ENCODE data around the gene CREBL2.
"Not testable (repeated sequence)": the region's sequence is repeated elsewhere in the genome, so short reads cannot be mapped to it uniquely, and the experiment has no call there.

Gene CREBL2, protein sequence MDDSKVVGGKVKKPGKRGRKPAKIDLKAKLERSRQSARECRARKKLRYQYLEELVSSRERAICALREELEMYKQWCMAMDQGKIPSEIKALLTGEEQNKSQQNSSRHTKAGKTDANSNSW

DNA sequence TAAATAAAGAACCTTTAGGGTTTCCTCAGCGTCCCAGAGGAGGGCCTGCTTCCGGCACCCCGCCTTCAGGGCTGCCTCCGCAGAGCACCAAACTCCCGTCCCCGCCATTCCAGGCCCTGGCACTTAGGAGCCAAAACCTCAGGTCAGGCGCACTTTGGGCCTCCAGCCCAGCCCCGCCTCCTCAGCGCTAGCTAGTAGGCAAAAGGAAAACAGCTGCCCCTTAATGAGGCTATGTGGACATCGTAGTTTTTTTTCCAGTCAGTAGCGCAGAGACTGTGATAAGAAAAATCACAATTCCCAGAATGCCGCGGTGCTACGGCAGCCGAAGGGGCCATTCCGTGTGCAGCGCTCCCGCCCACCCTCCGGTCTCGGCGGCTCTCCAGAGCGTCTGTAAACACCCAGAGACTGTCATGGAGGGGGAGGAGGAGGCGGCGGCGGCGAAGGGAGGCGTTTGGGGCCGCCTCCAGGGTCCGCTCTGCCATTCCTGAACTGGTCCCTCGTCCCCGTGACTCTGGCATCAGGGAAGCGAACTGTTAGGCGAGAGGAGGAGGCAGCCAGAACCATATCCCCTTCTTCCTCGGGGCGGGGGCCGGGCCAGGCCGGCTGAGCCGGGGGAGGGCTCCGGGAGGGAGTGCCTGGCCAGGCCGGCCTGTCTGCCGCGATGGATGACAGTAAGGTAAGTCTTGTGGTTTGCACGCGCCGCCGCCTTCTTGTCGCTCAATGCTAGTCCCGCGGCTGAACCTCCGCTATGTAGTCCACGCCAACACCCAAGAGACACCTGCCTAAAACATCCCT lies at the start of gene CREBL2:
CREBL2 (plus strand) TSS at position 365 of the 795 bp plus-strand sequence; CDS start at position 662, 297 bp downstream.
- DNase-seq = peak; percentile 94

DNA sequence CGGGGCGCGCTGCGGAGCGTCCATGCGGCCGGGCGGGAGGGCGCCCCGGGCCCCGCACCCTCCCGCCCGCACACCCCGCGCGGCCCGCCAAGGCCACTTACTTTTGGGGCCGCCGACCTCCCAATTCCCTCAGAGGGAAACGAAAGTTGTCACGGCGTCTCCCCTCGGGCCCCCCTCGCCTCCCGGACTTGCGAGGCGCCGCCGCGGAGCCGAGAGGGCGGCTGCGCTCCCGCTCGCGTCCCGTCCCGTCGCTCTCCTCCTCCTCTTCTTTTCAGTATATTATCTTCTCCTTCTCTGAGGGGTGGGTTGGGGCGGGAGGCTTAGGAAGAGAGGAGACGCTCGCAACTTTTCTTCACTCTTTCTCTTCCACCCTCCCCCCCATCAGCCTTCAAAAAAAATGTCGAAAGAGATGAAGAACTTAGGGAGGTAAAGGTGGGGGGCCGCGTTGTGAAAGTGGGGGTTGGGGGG lies 49.6 kb upstream of the CREBL2 start:
- DNase-seq = no peak

DNA sequence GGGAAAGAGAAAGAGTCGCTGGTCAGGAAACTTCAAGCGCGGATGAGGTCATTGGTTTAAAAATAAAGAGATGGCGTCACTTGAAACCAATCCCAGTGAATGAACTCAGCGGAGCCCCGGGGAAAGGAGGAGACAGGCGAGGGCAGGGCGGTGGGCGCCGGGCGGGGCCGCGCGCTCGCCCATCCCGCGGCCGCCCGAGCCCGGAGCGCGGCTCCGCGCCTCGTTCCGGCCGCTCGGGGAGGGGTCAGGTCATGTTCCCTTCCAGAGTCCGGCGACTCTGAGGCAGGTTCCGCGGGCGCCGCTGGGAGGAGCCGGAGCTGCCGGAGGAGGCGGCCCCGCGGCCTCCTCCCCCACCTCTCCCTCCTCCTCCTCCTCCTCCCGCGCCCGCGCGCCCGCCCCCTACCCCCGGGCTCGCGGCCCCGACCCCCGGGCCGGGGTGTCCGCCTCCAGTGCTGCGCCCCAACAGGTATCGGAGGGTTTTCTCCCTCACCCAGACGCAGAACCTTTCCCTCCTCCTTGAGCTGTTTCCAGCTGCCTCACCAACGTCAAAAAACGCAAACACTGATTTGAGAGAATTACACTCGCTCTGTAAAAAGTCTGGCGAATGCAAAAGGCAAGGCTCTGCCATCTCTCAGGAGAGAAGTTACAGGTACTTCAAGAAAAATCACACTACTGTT lies 49.0 kb upstream of the CREBL2 start, which contains the start of gene DUSP16:
DUSP16 (minus strand) TSS at position 279 of the 677 bp plus-strand sequence. CDS start 41,765 bp downstream, outside the sequence.
- DNase-seq = peak; percentile 89

DNA sequence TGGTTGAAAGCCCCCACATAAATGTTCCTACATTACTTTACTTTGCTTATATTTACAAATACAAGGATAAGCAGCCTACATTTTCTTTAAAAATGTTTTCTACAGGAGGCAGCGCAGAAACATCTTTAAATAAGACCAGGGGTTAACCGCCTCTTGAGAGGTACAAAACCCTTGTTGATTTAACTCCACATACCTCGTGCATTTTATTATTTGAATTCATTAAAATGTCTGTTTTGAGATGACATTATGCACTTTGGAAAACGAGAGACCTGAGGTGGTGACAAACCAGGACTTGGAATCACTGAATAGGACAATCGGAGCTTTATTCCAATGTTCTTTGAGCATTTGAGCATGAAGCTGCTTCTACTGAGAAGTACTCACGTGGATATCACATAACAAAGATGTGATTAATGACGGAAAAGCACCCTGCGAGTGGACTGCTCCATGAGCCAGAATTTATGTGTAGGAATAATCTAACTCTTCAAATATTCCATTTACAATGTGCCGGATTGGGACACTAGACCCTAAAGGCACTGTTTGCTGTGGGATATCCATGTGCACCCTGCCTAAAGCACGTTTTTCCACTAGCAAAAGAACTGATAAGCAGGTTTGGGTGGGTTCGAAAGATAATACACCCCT lies 48.3 kb upstream of the CREBL2 start:
- DNase-seq = no peak

DNA sequence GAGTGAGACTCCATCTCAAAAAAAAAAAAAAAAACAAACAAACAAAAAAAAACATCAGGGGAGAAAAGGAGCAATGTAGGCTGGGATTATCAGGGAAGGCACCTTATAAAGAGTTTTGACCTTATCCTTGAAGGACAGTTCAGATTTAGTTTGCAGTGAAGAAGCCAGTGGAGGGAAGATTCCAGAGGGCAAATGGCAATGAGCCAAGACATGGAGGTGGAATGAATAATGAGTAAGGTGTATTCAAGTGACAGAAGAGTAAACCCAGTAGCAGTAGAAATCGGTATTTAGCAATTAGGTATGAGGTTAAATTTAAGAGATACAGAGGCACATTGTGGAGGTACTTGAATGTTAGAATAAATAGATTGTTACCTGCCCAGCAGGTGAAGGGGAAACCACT lies 46.8 kb upstream of the CREBL2 start:
- no peak for DNase-seq

DNA sequence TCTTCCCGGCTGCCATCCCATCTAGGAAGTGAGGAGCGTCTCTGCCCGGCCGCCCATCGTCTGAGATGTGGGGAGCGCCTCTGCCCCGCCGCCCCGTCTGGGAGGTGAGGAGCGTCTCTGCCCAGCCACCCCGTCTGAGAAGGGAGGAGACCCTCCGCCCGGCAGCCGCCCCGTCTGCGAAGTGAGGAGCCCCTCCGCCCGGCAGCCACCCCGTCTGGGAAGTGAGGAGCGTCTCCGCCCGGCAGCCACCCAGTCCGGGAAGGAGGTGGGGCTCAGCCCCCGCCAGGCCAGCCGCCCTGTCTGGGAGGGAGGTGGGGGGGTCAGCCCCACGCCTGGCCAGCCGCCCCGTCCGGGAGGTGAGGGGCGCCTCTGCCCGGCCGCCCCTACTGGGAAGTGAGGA lies 45.7 kb upstream of the CREBL2 start:
- DNase-seq = not testable (repeated sequence)

DNA sequence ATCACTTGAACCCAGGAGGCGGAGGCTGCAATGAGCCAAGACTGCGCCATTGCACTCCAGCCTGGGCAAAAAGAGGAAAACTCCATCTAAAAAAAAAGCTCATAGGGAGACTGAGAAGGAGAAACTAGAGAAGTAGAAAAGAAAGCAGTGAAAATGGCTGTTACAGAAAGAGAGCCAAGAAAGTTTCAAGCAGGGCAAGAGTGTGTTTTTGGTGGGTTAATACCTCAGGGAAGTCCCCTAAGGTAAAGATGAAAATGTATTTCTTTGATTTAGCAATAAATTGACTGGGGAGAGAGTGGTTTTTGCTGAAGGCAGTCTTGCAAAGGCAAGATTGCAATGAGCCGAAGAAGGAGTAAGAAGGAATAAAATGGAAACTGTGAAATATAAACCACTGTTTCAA lies 39.0 kb upstream of the CREBL2 start:
- no peak for DNase-seq

DNA sequence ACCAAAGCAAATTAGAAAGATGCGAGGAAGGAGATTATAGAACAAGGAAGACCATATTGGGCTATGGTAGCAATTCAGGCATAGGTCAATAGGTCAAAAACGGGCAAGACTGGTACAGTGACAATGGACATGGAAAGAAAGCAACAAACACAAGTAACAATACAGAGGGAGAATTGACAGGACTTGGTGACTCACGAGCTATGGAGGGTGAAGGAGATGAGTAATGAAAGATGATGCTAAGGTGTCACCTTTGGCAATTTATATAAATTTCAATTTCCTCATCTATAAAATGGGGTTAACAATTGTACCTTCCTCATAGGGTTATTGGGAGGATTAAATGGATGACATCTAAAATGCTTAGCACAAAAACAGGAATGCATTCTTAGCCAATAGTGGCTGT lies 33.9 kb upstream of the CREBL2 start:
- no peak for DNase-seq

DNA sequence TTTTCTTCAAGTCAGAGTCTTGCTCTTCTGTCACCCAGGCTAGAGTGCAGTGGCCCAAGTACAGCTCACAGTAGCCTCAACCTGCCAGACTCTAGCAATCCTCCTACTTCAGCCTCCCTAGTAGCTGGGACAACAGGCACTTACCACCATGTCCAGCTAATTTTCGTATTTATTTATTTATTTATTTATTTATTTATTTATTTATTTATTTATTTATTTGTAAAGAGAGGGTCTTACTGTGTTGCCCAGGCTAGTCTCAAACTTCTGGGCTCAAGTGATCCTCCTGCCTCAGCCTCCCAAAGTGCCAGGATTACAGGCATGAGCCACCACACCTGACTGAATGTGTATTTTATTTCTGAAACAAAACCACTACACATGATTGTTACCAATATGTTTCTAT lies 31.0 kb upstream of the CREBL2 start:
- DNase-seq = not testable (repeated sequence)

DNA sequence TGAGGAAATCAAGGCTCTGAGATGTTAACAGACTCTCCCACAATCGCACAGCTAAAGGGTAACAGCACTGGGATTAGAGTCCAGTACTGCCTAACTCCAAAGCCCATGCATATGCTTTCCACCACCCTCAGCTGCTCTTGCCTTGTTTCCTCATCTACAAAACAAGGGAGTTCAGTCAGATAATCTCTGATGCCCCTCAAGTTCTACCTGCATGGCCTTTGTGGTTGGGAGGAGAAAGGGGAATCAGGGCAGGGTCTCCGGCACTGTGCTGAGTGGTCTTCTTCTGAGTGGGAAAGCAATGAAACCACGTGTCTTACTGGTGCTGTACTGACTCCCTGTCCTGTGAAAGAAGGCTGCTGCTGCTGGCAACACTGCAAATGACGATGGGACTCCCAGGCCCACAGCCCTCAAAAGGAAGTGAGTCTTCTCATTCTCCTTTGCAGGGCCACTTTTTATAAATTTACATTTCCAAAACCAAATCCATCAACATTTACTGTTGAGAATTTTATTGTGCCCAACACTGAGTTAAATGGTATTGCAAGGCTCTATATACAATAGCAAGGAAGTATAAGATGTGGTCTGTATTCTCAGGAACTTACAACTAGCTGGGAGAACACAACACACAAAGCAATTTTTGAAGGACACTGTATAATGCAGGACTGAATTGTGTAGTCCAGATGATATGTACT lies 29.3 kb upstream of the CREBL2 start:
- DNase-seq = no peak

DNA sequence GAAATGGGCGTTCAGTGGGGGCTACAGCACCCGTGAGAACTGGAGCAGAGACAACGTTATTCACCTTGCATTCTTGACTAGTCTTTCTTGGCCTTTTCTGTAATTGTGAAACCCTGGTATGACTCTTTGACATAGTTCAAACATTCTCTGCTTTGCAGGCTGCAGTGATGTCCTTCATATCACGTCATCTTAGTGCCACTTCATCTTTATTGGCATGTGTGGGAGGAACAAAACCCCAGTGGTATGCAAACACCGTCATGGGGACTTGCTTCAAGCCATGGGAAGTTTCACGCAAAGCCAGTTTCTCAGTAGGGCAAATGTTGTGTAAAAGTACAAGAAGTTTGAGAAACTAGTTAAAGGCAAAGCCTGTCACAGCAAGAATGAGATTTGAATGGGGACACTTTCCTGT lies 28.8 kb upstream of the CREBL2 start:
- no peak for DNase-seq

DNA sequence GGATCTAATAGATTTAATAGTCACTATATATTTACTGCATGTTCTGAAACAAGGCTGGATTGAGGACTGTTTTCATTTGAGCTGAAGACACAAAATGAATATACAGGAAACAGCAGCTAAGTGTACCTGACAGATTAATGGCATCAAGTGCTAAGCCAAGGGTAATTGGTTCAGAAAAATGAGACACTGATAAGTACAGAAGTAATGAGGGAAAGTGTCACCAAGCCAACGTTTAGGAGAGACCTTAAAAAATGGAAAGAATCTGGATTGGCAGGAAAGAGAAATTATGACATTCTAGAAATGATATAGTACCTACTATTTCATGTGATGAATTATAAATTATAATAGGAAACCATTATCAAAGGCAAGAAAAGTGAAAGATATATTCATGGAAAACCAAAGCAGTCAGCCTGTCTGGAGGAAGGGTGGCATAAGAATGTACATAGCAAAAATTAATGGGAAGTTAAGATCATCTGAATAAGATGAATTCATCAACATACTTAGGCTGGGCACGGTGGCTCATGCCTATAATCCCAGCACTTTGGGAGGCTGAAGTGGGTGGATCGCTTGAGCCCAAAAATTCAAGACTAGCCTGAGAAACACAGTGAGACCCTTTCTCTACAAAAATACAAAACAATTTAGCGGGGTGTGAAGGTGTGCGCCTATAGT lies 28.0 kb upstream of the CREBL2 start:
- no peak for DNase-seq

DNA sequence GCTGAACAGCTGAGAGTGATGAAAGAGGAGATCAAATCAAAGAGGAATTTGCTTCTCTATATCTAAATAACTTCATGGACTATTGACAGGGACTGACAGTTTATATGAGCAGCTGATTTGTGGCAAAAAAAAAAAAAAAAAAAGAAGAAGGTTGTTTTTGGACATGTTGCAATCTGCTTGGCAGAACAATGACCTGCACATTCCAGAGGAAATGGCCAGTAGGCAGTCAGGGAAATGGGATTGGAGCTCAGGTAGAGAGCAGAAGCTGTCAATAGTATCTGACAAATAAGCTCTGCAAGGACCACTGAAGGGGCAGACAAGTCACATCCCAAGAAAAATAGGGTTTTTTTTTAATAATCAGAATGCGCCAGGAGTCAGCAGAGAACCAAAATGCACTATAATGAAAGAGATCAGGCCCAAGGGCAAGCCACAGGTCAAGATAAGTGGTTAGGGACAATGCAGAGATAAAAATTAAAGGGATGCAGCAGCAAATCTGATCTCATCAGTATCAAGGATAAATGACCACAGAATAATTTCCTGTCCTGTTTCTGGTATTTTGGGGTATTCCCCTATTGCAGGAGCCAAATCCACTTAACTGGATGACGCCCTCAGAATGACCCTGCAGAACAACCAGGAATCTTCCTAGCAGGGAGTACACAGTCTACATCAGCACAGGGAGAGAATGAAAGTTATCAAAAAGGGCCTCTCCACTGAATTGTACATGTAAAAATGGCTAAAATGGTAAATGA lies 26.4 kb upstream of the CREBL2 start:
- DNase-seq = no peak

DNA sequence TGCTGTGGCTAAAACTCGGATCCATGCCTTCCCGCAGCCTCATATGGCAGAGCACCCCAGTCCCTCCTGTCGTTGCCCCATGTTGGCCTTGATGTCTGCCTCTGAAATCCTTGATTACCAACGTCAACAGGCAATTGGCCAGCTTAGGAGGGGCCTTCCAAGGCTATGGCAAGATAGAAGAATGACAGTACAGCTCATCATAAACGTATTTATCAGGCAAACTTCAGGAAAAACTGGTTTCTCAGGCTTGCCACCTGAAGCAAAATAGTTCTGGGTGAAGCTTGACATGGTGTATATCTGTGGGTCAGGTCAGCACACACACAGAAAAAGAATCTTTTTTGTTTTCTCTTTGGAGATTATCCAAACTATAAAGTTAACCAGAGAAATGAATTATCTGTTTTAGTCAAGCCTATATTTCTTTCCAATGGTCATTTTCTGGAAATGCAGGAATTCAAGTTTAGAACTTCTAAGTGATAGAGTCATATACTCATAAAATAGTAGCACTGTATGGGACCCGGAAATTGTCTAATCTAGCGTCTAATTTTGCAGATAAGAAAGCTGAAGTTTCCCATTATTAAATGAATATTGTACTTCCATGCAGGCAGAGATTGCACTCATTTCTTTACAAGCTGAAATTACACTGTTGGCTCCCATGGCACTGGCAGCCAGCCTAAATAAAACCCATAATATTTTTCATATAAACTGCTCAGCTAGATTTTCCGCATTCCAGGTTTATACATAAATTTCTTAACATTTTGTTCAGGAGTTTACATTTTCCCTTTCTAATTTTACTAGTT lies 24.6 kb upstream of the CREBL2 start:
- no peak for DNase-seq

DNA sequence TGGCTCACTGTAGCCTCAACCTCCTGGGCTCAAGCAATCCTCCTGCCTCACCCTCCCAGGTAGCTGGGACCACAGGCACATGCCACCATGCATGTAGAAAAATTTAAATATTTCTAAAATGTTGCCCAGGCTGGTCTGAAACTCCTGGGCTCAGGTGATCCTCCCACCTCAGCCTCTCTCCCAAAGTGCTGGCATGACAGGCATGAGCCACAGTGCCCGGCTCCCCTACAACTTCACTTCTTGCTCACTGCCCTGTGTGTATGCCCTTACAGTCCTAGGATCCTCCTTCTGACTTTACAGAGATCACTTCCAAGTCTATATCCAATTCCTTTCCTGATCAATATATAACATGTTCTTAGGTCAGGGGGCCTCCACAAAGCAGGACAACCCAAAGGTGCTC lies 23.8 kb upstream of the CREBL2 start:
- no peak for DNase-seq

DNA sequence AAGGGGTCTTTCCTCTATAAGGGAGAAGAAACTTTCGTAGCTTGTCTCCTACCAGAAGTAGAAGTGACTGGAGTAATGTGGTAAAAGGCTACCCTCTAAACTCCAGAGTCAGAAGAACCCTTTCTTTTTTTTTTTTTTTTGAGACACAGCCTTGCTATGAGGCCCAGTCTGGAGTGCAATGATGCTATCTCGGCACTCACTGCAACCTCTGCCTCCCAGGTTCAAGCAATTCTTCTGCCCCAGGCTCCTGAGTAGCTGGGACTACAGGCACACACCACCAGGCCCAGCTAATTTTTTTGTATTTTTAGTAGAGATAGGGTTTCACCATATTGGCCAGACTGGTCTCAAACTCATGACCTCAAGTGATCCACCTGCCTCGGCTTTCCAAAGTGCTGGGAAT lies 23.2 kb upstream of the CREBL2 start:
- not testable (repeated sequence) for DNase-seq

DNA sequence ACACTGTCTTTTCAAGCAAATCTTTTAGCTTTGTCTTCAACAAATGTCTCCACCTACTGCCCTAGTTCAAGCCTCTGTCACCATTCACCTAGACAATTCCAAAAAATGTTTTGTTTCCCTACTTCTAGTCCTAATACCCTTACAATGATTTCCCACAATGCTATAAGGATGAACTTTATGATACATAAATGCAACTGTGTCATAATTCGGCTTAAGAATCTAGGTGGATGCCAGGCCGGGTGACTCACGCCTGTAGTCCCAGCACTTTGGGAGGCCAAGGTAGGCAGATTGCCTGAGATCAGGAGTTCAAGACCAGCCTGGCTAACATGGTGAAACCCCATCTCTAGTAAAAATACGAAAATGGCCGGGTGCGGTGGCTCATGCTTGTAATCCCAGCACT lies 20.7 kb upstream of the CREBL2 start:
- DNase-seq = no peak

DNA sequence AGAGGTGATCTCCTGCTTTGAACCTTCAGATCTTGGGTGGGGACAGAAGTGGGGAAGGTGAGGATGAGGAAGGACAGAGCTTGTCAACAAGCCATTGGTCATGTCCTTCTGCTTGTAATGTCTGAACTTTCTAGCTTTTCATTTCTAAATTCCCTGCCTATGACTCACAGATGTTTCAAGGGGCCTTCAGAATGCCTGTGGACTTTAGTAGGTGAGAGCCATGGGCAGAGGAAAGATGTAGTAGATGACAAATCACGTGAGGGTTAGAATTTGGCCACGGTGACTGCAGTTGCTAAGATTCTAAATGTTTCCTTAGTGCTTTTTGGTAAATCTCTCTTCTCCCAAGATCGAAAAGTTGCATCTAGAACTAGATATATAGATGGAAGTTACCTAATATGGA lies 18.7 kb upstream of the CREBL2 start:
- DNase-seq = no peak

DNA sequence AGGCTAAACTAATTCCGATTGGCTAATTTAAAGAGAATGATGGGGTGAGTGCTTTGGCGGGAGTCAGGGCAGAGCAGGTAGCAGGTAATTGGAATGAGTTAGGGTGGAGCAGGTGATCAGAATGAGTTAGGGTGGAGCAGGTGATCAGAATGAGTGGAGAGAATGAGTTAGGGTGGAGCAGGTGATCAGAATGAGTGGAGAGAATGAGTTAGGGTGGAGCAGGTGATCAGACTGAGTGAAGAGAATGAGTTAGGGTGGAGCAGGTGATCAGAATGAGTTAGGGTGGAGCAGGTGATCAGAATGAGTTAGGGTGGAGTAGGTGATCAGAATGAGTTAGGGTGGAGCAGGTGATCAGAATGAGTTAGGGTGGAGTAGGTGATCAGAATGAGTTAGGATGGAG lies 15.7 kb upstream of the CREBL2 start:
- not testable (repeated sequence) for DNase-seq

DNA sequence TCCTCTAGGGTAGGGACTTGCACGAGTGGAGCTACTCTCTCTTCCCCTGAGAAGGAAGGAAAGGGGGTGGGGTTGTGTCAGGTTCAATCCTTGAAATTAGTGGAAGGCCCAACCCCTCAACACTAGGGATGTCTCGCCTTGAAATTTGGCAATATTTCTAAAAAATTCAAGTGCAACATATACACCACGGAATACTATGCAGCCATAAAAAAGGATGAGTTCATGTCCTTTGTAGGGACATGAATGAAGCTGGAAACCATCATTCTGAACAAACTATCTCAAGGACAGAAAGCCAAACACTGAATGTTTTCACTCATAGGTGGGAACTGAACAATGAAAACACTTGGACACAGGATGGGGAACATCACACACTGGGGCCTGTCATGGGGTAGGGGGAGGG lies 15.1 kb upstream of the CREBL2 start:
- not testable (repeated sequence) for DNase-seq

DNA sequence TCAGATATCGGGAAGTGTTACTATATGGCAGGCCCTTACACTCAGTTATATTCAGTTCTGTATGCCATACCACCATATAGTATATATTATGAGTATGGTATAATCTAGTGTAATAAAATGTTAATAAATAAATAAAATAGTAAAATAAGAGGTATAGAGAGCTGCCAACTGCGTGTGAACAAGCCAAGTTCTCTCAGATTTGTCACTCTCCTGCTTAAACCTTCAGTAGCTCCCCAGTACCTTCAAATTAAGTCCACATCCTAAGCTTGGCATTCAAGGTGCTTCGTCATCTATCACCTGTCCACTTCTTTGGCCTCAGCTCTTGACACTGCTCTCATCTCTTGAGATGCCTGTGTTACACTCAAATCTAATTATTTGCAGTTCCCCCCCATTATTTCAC lies 12.8 kb upstream of the CREBL2 start:
- no peak for DNase-seq
